ENCODE results near the gene ACTN4.
"Not testable (repeated sequence)": the region's sequence is repeated elsewhere in the genome, so short reads cannot be mapped to it uniquely, and the experiment has no call there.

Gene ACTN4

DNA sequence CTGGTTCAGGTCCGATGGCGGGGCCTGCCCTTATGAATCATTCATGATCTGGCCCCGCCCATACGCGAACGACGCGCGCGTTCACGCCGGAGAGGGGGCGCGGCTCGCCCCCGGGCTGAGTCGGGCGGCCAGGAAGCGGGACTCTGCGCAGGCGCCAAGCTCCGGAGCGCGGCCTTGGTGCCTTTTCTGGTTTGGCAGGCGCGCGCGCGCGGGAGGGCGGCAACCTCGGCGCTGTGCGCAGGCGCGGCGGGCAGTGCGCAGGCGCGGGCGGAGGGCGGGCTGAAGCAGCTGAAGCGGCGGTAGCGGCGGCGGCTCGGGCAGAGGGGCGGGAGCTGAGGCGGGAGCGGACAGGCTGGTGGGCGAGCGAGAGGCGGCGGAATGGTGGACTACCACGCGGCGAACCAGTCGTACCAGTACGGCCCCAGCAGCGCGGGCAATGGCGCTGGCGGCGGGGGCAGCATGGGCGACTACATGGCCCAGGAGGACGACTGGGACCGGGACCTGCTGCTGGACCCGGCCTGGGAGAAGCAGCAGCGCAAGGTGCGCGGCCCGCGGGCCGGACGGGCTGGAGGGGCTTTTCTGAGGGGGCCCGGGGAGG is at the start of gene ACTN4:
ACTN4 (plus strand) TSS at position 282 of the 598 bp plus-strand sequence; CDS start at position 379, 97 bp downstream.
- no peak for DNase-seq (ENCODE audit: low read depth)
- TF ChIP-seq, protein P1, sequence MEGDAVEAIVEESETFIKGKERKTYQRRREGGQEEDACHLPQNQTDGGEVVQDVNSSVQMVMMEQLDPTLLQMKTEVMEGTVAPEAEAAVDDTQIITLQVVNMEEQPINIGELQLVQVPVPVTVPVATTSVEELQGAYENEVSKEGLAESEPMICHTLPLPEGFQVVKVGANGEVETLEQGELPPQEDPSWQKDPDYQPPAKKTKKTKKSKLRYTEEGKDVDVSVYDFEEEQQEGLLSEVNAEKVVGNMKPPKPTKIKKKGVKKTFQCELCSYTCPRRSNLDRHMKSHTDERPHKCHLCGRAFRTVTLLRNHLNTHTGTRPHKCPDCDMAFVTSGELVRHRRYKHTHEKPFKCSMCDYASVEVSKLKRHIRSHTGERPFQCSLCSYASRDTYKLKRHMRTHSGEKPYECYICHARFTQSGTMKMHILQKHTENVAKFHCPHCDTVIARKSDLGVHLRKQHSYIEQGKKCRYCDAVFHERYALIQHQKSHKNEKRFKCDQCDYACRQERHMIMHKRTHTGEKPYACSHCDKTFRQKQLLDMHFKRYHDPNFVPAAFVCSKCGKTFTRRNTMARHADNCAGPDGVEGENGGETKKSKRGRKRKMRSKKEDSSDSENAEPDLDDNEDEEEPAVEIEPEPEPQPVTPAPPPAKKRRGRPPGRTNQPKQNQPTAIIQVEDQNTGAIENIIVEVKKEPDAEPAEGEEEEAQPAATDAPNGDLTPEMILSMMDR (IDR thresholded peaks at IDR 0.05; ENCODE audit: control insufficient read depth, insufficient read depth, low read depth, low read length, missing control alignments): no peak
- peak within 1 kb of the TSS; percentile 91 for H3K4me3 ChIP-seq (ENCODE audit: control insufficient read depth, low read depth, low read length)

DNA sequence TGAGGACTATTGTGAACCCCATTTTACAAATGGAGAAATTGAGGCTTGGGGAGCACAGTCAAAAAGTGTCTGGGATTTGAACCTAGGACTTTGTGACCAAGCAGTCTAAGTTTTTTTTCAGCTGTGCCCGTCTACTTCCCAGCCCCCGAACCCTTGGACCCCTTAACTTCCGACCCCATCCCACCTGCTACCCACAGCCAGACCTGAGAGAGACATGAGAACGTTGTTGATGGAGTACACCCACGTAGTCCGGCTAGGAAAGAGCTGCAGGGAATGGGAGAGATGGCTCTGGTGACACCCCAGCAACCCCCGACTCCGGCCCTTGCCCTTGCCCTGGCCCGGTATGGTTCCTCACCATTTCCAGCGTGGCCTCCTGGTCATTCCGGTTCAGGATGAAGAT is 47.7 kb upstream of the ACTN4 start:
- TF ChIP-seq, protein P1 (IDR thresholded peaks at IDR 0.05; ENCODE audit: control insufficient read depth, insufficient read depth, low read depth, low read length, missing control alignments): no peak
- no peak overlapping the region for H3K4me3 ChIP-seq (ENCODE audit: control insufficient read depth, low read depth, low read length)
- DNase-seq (ENCODE audit: low read depth): no peak

DNA sequence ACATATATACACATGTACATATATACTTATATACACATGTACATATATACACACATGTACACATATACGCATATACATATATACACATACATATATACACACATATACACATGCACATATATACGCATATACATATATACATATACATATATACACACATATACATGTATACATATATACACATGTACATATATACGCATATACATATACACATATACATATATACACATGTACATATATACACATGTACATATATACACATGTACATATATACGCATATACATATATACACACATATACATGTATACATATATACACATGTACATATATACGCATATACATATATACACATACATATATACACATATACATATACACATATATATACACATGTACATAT is 44.6 kb upstream of the ACTN4 start:
- not testable (repeated sequence) for DNase-seq (ENCODE audit: low read depth); H3K4me3 ChIP-seq (ENCODE audit: control insufficient read depth, low read depth, low read length)

DNA sequence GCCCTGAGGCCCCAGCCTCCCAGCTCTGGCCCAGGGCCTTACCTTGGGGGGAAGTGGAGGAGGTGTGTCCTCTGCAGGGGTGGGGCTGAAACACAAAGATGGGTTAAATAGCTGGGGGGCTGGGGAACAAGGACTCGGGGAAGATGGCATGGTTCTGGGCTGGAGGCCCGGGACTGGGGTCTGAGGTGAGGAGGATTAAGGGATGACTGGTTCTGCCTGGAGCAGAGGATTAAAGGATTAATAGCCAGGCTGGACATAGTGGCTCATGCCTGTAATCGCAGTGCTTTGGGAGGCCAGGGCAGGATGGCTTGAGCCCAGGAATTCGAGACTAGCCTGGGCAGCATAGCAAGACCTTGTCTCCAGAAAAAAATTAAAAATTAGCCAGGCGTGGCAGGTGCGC is 41.3 kb upstream of the ACTN4 start:
- no peak for DNase-seq (ENCODE audit: low read depth)
- TF ChIP-seq, protein P1 (IDR thresholded peaks at IDR 0.05; ENCODE audit: control insufficient read depth, insufficient read depth, low read depth, low read length, missing control alignments): no peak
- H3K4me3 ChIP-seq (ENCODE audit: control insufficient read depth, low read depth, low read length): no peak overlapping the region

DNA sequence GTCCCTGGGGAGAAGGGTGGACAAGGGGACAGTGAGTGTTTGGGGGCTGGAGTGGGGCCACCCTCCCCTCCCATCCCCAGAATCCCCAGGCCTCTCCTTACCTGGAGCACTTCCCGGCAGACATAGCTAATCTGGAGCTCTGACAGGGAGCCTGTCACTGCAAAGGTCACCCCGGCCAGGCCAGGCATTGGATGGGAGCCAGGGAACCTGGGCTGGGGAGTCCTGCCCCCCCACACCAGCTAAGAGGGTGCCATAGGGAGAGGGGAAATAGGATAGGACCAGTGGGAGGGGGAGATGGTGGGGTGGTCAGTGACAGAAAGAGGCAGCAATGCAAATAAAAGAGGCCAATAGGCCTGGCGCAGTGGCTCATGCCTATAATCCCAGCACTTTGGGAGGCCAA is 33.2 kb upstream of the ACTN4 start:
- DNase-seq (ENCODE audit: low read depth): no peak
- TF ChIP-seq, protein P1 (IDR thresholded peaks at IDR 0.05; ENCODE audit: control insufficient read depth, insufficient read depth, low read depth, low read length, missing control alignments): no peak

DNA sequence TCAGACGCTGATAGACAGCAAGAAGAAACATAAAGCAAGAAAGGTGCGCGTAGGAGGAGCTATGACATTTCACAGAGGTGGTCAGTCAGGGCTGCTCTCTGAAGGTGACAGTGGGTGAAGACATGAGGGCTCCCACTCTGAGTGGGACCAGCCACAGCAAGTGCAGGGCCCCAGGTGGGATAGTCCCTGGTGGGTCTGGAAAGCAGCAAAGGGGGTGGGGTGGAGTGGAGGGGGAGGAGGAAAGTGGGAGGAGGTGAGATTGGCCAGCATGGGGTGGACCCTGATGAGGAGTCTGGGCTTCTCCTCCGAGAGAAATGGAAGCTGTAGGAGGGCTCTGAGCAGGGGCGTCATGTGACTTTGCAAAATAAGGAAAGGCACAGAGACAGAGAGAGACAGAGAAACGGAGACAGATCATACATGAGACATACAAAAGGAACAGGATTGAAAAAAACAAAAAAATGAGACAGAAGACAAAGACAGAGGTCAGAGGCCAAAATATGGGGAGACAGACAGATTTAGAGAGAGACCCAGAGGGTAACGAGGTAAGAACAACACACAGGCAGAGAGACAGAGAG is 32.4 kb upstream of the ACTN4 start:
- no peak for DNase-seq (ENCODE audit: low read depth)
- H3K4me3 ChIP-seq (ENCODE audit: control insufficient read depth, low read depth, low read length): no peak overlapping the region
- TF ChIP-seq, protein P1 (IDR thresholded peaks at IDR 0.05; ENCODE audit: control insufficient read depth, insufficient read depth, low read depth, low read length, missing control alignments): no peak

More for the DNA sequence above, 33.2 kb upstream of the ACTN4 start:
- no peak overlapping the region for H3K4me3 ChIP-seq (ENCODE audit: control insufficient read depth, low read depth, low read length)

DNA sequence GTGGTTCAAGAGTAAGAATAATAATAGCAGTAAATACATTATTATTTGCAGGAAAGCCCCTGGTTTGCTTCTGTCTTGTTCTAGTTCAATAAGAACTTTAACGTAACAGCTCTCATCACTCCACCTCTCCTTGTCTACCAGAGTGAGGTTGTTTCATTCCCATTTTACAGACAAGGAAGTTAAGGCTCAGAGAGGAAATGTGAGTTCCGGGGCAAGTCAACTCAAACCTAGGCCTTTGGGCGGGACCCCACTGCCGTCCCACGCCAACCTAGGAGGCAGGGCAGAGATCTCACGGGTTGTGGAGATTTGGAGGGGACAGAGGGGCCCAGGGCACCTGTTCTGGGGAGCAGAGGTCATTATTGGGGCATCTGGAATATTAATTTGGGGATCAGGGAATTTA is 31.2 kb upstream of the ACTN4 start:
- DNase-seq (ENCODE audit: low read depth): no peak
- TF ChIP-seq, protein P1 (IDR thresholded peaks at IDR 0.05; ENCODE audit: control insufficient read depth, insufficient read depth, low read depth, low read length, missing control alignments): no peak
- no peak overlapping the region for H3K4me3 ChIP-seq (ENCODE audit: control insufficient read depth, low read depth, low read length)
